ENCODE data around the gene KPNA3.

The KPNA3 gene

GRCh38 chr13:49697468-49697867 is 95.0 kb downstream of the KPNA3 start:
- Histone ChIP-seq H3K36me3 (replicated peaks; ENCODE audit: low read depth, low read length) (peaks cover 16% of the 10 kb centered on the region), H3K4me2 (ENCODE audit: low read length) (no peak overlapping the region), H3K9me3 (ENCODE audit: insufficient read depth, low read length) (no peaks in the 10 kb centered on the region), H4K20me1 (ENCODE audit: insufficient read depth, low read length) (no peaks in the 10 kb centered on the region), H3K4me1 (ENCODE audit: low read length) (no peaks in the 10 kb centered on the region), H3K4me3 (ENCODE audit: low read length) (no peak overlapping the region), H3K79me2 (ENCODE audit: low read length) (no peaks in the 10 kb centered on the region), H3K9ac (ENCODE audit: low read length) (no peak overlapping the region), H3K27me3 (ENCODE audit: low read depth, low read length) (no peaks in the 10 kb centered on the region), H3K27ac (ENCODE audit: low read length) (no peak overlapping the region), H2AFZ (ENCODE audit: low read depth, low read length) (no peak overlapping the region)
- TF ChIP-seq EZH2phosphoT487 (IDR thresholded peaks at IDR 0.05; ENCODE audit: low read depth) (no peak), CTCF (IDR thresholded peaks at IDR 0.05; ENCODE audit: low read depth, low read length) (no peak)

GRCh38 chr13:49694446-49694845 is 98.0 kb downstream of the KPNA3 start:
- H3K9ac ChIP-seq (ENCODE audit: low read length), result no peak overlapping the region
- no peak overlapping the region for H3K4me3 ChIP-seq (ENCODE audit: low read length)
- no peak overlapping the region for H2AFZ ChIP-seq (ENCODE audit: low read depth, low read length)
- no peaks in the 10 kb centered on the region for H4K20me1 ChIP-seq (ENCODE audit: insufficient read depth, low read length)
- peaks cover 10% of the 10 kb centered on the region for H3K36me3 ChIP-seq (replicated peaks; ENCODE audit: low read depth, low read length)
- H3K4me2 ChIP-seq (ENCODE audit: low read length), result no peak overlapping the region
- H3K27ac ChIP-seq (ENCODE audit: low read length), result no peak overlapping the region
- no peaks in the 10 kb centered on the region for H3K9me3 ChIP-seq (ENCODE audit: insufficient read depth, low read length)
- H3K79me2 ChIP-seq (ENCODE audit: low read length), result peaks cover 18% of the 10 kb centered on the region
- H3K27me3 ChIP-seq (ENCODE audit: low read depth, low read length), result no peaks in the 10 kb centered on the region
- TF ChIP-seq CTCF (IDR thresholded peaks at IDR 0.05; ENCODE audit: low read depth, low read length), result no peak
- TF ChIP-seq EZH2phosphoT487 (IDR thresholded peaks at IDR 0.05; ENCODE audit: low read depth), result no peak
- H3K4me1 ChIP-seq (ENCODE audit: low read length), result peaks cover 9% of the 10 kb centered on the region

- Histone ChIP-seq H3K9ac (ENCODE audit: low read length) (no peak overlapping the region), H3K9me3 (ENCODE audit: insufficient read depth, low read length) (no peaks in the 10 kb centered on the region), H3K79me2 (ENCODE audit: low read length) (peaks cover 24% of the 10 kb centered on the region), H3K4me2 (ENCODE audit: low read length) (no peak overlapping the region), H3K27ac (ENCODE audit: low read length) (no peak overlapping the region), H3K27me3 (ENCODE audit: low read depth, low read length) (no peaks in the 10 kb centered on the region), H2AFZ (ENCODE audit: low read depth, low read length) (no peak overlapping the region), H3K36me3 (replicated peaks; ENCODE audit: low read depth, low read length) (peaks cover 10% of the 10 kb centered on the region), H4K20me1 (ENCODE audit: insufficient read depth, low read length) (no peaks in the 10 kb centered on the region), H3K4me3 (ENCODE audit: low read length) (no peak overlapping the region), H3K4me1 (ENCODE audit: low read length) (peaks cover 9% of the 10 kb centered on the region)
- TF ChIP-seq EZH2phosphoT487 (IDR thresholded peaks at IDR 0.05; ENCODE audit: low read depth), result no peak
- TF ChIP-seq CTCF (IDR thresholded peaks at IDR 0.05; ENCODE audit: low read depth, low read length), result no peak
Observed at GRCh38 chr13:49693877-49694276, 98.6 kb downstream of the KPNA3 start.

DNA sequence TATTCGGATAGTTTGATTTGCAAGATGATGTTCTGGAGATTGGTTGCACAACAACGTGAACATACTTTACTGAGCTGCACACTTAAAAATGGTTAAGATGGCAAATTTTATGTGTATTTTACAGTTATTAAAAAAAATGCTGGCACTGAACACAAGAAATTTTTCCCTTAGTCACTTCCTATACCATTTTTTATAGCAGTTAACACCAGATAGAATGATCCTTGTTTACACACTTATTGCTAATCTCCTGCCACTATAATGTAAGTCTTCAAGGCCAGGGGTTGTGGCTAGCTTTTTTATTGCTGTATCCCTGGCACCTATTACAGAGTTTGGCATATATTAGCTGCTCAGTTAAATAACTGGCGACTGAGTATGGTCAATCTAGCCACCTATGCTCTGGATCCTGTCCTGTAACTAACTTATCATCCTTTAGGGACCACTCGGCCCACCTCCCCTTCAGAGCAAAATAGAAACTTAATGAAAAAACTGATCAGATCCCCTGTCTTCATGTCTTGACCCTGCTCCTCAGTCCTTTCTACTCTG is 99.2 kb downstream of the KPNA3 start:
- Histone ChIP-seq H3K4me3 (ENCODE audit: low read length) (no peak overlapping the region), H3K27ac (ENCODE audit: low read length) (no peak overlapping the region), H3K9ac (ENCODE audit: low read length) (no peak overlapping the region), H4K20me1 (ENCODE audit: insufficient read depth, low read length) (no peaks in the 10 kb centered on the region), H3K27me3 (ENCODE audit: low read depth, low read length) (no peaks in the 10 kb centered on the region), H3K9me3 (ENCODE audit: insufficient read depth, low read length) (no peaks in the 10 kb centered on the region), H3K4me2 (ENCODE audit: low read length) (no peak overlapping the region), H3K36me3 (replicated peaks; ENCODE audit: low read depth, low read length) (peaks cover 10% of the 10 kb centered on the region), H3K79me2 (ENCODE audit: low read length) (peaks cover 27% of the 10 kb centered on the region), H3K4me1 (ENCODE audit: low read length) (peaks cover 9% of the 10 kb centered on the region), H2AFZ (ENCODE audit: low read depth, low read length) (no peak overlapping the region)
- TF ChIP-seq CTCF (IDR thresholded peaks at IDR 0.05; ENCODE audit: low read depth, low read length) (no peak), EZH2phosphoT487 (IDR thresholded peaks at IDR 0.05; ENCODE audit: low read depth) (no peak)
